SU-DHL-6 (cell line): ENCODE data around the gene PPP3CA.

Experiments used
- H2AFZ ChIP-seq: fragments of 200-600 bp; sonication (generic); 2 replicates; pipeline ENCODE4 v1.6.1; 2014; ENCODE audit warnings: low read depth, mild to moderate bottlenecking, moderate library complexity, mixed read lengths, antibody characterized with exemption, low read length; ENCODE audit not compliant: severe bottlenecking
- H3F3A ChIP-seq: fragments of 200-600 bp; shearing (Covaris generic); 2 replicates; pipeline ENCODE4 v1.6.0; 2016; ENCODE audit warnings: antibody characterized with exemption, mild to moderate bottlenecking; ENCODE audit not compliant: insufficient read depth
- H3K27ac ChIP-seq: fragments of 200-600 bp; sonication (generic); 2 replicates; pipeline ENCODE4 v1.5.1; 2016; ENCODE audit warnings: low read depth, mild to moderate bottlenecking, low read length, moderate library complexity, mixed read lengths
- H3K27me3 ChIP-seq: fragments of 200-600 bp; sonication (generic), shearing (Covaris generic); 2 replicates; pipeline ENCODE4 v1.6.0; 2014; ENCODE audit warnings: mild to moderate bottlenecking, low read length
- H3K36me3 ChIP-seq: fragments of 200-600 bp; sonication (generic); 2 replicates; pipeline ENCODE4 v1.6.1; 2014; ENCODE audit warnings: mild to moderate bottlenecking, low read length, mixed read lengths
- H3K4me2 ChIP-seq: fragments of 300-600, 200-600 bp; shearing (Covaris generic), sonication (generic); 2 replicates; pipeline ENCODE4 v1.6.0; 2014; ENCODE audit warnings: low read length, low read depth, mild to moderate bottlenecking; ENCODE audit not compliant: poor library complexity, severe bottlenecking
- H3K4me3 ChIP-seq: fragments of 200-600 bp; sonication (generic); 2 replicates; pipeline ENCODE4 v1.5.1; 2014; ENCODE audit warnings: antibody characterized with exemption, low read length, mild to moderate bottlenecking, mixed read lengths; ENCODE audit not compliant: insufficient read depth, poor library complexity, severe bottlenecking
- H3K79me2 ChIP-seq: fragments of 200-600 bp; sonication (generic); 2 replicates; pipeline ENCODE4 v1.6.1; 2014; ENCODE audit warnings: mild to moderate bottlenecking, low read length, moderate library complexity; ENCODE audit not compliant: insufficient read depth
- H3K9ac ChIP-seq: fragments of 200-600 bp; sonication (generic); 2 replicates; pipeline ENCODE4 v1.7.0; 2014; ENCODE audit warnings: mild to moderate bottlenecking, low read length
- H3K9me2 ChIP-seq: fragments of 200-600 bp; sonication (generic); replicated peaks from 2 replicates; pipeline ENCODE4 v1.6.1; 2014; ENCODE audit warnings: low read length; ENCODE audit not compliant: insufficient read depth
- H3K9me3 ChIP-seq: fragments of 200-600 bp; sonication (generic); 2 replicates; pipeline ENCODE4 v1.6.1; 2014; ENCODE audit warnings: low read length, mixed read lengths; ENCODE audit not compliant: insufficient read depth
- H4K20me1 ChIP-seq: fragments of 200-600 bp; sonication (generic); 2 replicates; pipeline ENCODE4 v1.6.1; 2014; ENCODE audit warnings: low read depth, mild to moderate bottlenecking, antibody characterized with exemption, low read length, moderate library complexity, mixed read lengths
- CTCF ChIP-seq: fragments of 200-600 bp; sonication (generic); IDR thresholded peaks from one replicate; pipeline ENCODE4 v1.5.1; 2017; ENCODE audit warnings: antibody characterized with exemption, mild to moderate bottlenecking, low read length, moderate library complexity; ENCODE audit not compliant: insufficient read depth, poor library complexity, severe bottlenecking
- EZH2phosphoT487 ChIP-seq: fragments of 200-600 bp; sonication (generic), shearing (Covaris generic); conservative IDR thresholded peaks from 2 replicates; pipeline ENCODE4 v1.6.1; 2018; ENCODE audit warnings: mild to moderate bottlenecking, antibody characterized with exemption, low read length, moderate library complexity, mixed read lengths

PPP3CA gene

GRCh38 chr4:101283434-101283833 is 63.9 kb downstream of the PPP3CA start:
- Histone ChIP-seq H3K36me3 (no peaks in the 10 kb centered on the region), H3K4me3 (no peak overlapping the region), H3K79me2 (no peaks in the 10 kb centered on the region), H3K9me2 (no peaks in the 10 kb centered on the region), H3K27ac (no peak overlapping the region), H4K20me1 (no peaks in the 10 kb centered on the region), H3K9me3 (no peaks in the 10 kb centered on the region), H3K4me2 (no peak overlapping the region), H3K9ac (no peak overlapping the region), H3F3A (no peaks in the 10 kb centered on the region), H3K27me3 (no peaks in the 10 kb centered on the region), H2AFZ (no peak overlapping the region)
- TF ChIP-seq EZH2phosphoT487, result no peak
- no peak for TF ChIP-seq CTCF

GRCh38 chr4:101282076-101282844 is 65.1 kb downstream of the PPP3CA start:
- H3K9ac ChIP-seq, result no peak overlapping the region
- no peak overlapping the region for H3K4me3 ChIP-seq
- no peaks in the 10 kb centered on the region for H3K27me3 ChIP-seq
- H3K36me3 ChIP-seq, result no peaks in the 10 kb centered on the region
- H3K4me2 ChIP-seq, result no peak overlapping the region
- H3K9me2 ChIP-seq, result no peaks in the 10 kb centered on the region
- H3K9me3 ChIP-seq, result no peaks in the 10 kb centered on the region
- H2AFZ ChIP-seq, result no peak overlapping the region
- H3K79me2 ChIP-seq, result no peaks in the 10 kb centered on the region
- TF ChIP-seq CTCF, result no peak
- TF ChIP-seq EZH2phosphoT487, result no peak
- no peaks in the 10 kb centered on the region for H4K20me1 ChIP-seq
- H3F3A ChIP-seq, result no peaks in the 10 kb centered on the region
- no peak overlapping the region for H3K27ac ChIP-seq

- no peaks in the 10 kb centered on the region for H3K79me2 ChIP-seq
- no peak for TF ChIP-seq CTCF
- no peak for TF ChIP-seq EZH2phosphoT487
- no peak overlapping the region for H2AFZ ChIP-seq
- no peak overlapping the region for H3K4me2 ChIP-seq
- H3K27me3 ChIP-seq, result no peaks in the 10 kb centered on the region
- H3K9me3 ChIP-seq, result no peaks in the 10 kb centered on the region
- no peaks in the 10 kb centered on the region for H4K20me1 ChIP-seq
- H3K9me2 ChIP-seq, result no peaks in the 10 kb centered on the region
- H3K27ac ChIP-seq, result no peak overlapping the region
- H3K36me3 ChIP-seq, result no peaks in the 10 kb centered on the region
- no peaks in the 10 kb centered on the region for H3F3A ChIP-seq
- no peak overlapping the region for H3K4me3 ChIP-seq
- no peak overlapping the region for H3K9ac ChIP-seq
These were observed 66.3 kb downstream of the PPP3CA start for GRCh38 chr4:101280866-101281600.
